Muscle of leg (tissue), 16 donors: ENCODE data around the gene FHL5. TPM values are rescaled to one million over a fixed set of nuclear protein-coding genes. Genes with fewer than 3 reads are reported as not detected.

Experiments used
- DNase-seq: peaks from one replicate; pipeline ENCODE4 v3.0.0; 2013
- H3K27ac ChIP-seq: one replicate; pipeline ENCODE4 v1.5.1; 2013; ENCODE audit warnings: mild to moderate bottlenecking, low read length, control low read depth
- H3K27me3 ChIP-seq: one replicate; pipeline ENCODE4 v1.6.1; 2013; ENCODE audit warnings: low read length; ENCODE audit not compliant: control insufficient read depth, insufficient read depth
- H3K36me3 ChIP-seq: one replicate; pipeline ENCODE4 v1.6.1; 2013; ENCODE audit warnings: low read length; ENCODE audit not compliant: control insufficient read depth, insufficient read depth
- H3K4me1 ChIP-seq: one replicate; pipeline ENCODE4 v1.6.1; 2013; ENCODE audit warnings: low read length; ENCODE audit not compliant: control insufficient read depth, insufficient read depth
- H3K4me3 ChIP-seq: one replicate; pipeline ENCODE4 v1.5.1; 2013; ENCODE audit warnings: low read length, control low read depth
- H3K9me3 ChIP-seq: replicated peaks from 2 replicates; pipeline ENCODE4 v1.6.1; 2013; ENCODE audit warnings: low read depth, low read length; ENCODE audit not compliant: control insufficient read depth
- WGBS: methylation state at CpG from one replicate; pipeline ENCODE4 v1.1.5; 2013; ENCODE audit warnings: missing lambda C conversion rate; ENCODE audit not compliant: insufficient coverage; 5-methylcytosine and 5-hydroxymethylcytosine counted together
- long read RNA-seq, 11 donors: transcript quantifications; one replicate each; lab custom pipeline, GENCODE V29; 2026
- polyA plus RNA-seq, 8 donors: library from polyadenylated mRNA; unstranded; fragments of 120-200 nt; gene quantifications; one replicate each; pipeline versions ENCODE4 v1.2.1 to v1.2.3, GENCODE V29; 2013; ENCODE audit warnings: inconsistent platforms in 1 of 8, low replicate concordance in 1 of 8; ENCODE audit not compliant: insufficient read length in 8 of 8, insufficient read depth in 1 of 8
- total RNA-seq: library from RNA; stranded (reverse); fragments of 120-200 nt; gene quantifications from one replicate; pipeline ENCODE4 v1.2.4, GENCODE V29; 2013

The FHL5 gene, protein sequence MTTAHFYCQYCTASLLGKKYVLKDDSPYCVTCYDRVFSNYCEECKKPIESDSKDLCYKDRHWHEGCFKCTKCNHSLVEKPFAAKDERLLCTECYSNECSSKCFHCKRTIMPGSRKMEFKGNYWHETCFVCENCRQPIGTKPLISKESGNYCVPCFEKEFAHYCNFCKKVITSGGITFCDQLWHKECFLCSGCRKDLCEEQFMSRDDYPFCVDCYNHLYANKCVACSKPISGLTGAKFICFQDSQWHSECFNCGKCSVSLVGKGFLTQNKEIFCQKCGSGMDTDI
- total RNA-seq (2.0 TPM), polyA plus RNA-seq (1 to 10 TPM; 1.1 to 2.6 (median 1.8) TPM)
- long read RNA-seq, donor 1: 0 reads
- long read RNA-seq, donor 2: 0 reads
- long read RNA-seq, donor 3: 0 reads
- long read RNA-seq, donor 4: 0 reads
- long read RNA-seq, donor 5: 0 reads
- long read RNA-seq, donor 6: 0 reads
- long read RNA-seq, donor 7: 0 reads
- long read RNA-seq, donor 8: 0 reads
- long read RNA-seq, donor 9: 0 reads
- long read RNA-seq, donor 10: 0 reads
- long read RNA-seq, donor 11: 0 reads

GRCh38 chr6:96562886-96563285 lies at the start of gene FHL5:
TSS of gene FHL5 (plus strand) at chr6:96563128. CDS start at chr6:96603614, 40,486 bp downstream.
- DNase-seq: peak; percentile 17
- Histone ChIP-seq H3K36me3 (no peaks in the 10 kb centered on the region), H3K27me3 (no peaks in the 10 kb centered on the region), H3K4me1 (no peaks in the 10 kb centered on the region), H3K4me3 (no peak within 1 kb of the TSS), H3K27ac (no peak within 1 kb of the TSS), H3K9me3 (no peaks in the 10 kb centered on the region)
- WGBS: 27% methylated on average over 2 of the region's 3 CpGs

DNA sequence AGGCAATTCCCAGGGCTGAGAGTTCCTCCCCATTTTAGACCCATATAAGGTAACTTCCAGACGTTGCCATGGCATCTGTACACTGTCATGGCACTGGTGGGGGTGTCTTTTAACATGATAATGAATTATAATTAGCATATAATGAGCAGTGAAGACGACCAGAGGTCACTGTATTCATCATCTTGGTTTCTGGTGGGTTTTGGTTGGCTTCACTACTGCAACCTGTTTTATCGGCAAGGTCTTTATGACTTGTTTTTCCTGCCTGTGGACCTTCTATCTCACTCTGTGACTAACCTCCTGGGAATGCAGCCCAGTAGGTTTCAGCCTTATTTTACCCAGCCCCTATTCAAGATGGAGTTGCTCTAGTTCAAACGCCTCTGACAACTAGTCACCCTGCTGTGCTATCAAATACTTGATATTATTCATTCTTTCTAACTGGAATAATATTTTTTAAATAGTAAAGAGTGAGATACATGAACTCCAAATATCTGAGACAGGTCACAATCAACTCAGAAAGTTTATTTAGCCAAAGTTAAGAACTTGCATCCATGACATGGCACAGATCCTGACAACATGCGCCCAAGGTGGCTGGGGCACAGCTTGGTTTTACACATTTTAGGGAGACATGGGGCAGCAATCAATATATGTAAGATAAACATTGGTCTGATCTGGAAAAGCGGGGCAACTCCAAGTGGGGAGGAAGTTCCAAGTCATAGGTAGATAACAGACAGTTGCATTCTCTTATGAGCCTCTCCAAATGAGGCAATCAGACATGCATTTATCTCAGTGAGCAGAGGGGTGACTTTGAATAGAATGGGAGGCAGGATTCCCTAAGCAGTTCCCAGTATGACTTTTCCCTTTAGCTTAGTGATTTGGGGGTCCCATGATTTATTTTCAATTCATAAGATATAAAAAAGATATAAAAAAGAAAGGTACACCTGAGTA lies 42.5 kb upstream of the FHL5 start:
- peak; percentile 0 for DNase-seq
- H3K27ac ChIP-seq: no peak overlapping the region

DNA sequence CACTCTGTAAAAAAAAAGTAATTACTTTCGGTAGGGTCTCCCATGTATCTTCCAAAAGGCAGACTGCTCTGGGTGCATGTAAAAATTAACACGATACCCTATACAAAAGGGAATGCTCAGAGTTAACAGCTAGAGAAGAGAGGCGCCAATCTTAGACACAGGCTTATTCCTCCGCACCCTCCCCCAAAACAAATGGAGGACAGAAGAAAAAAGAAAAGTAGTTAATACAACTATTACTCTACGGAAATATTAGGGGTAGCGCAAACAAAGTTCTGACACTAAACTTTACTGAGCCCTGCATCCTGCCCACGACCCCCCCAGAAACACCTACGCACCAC lies 41.7 kb upstream of the FHL5 start:
- no peaks in the 10 kb centered on the region for H3K9me3 ChIP-seq
- DNase-seq: no peak
- 0% methylated on average over 3 of the region's 8 CpGs for WGBS
- H3K27ac ChIP-seq: peak overlapping the region; percentile 99
- peaks cover 3% of the 10 kb centered on the region for H3K36me3 ChIP-seq
- no peaks in the 10 kb centered on the region for H3K27me3 ChIP-seq
- H3K4me3 ChIP-seq: peak overlapping the region; percentile 90
- H3K4me1 ChIP-seq: peaks cover 6% of the 10 kb centered on the region

More for the DNA sequence above, 42.5 kb upstream of the FHL5 start:
- H3K36me3 ChIP-seq: no peaks in the 10 kb centered on the region
- WGBS: 80% methylated on average over 2 of the region's 6 CpGs
- H3K4me3 ChIP-seq: peak overlapping the region; percentile 90
- no peaks in the 10 kb centered on the region for H3K27me3 ChIP-seq
- H3K4me1 ChIP-seq: peaks cover 6% of the 10 kb centered on the region
- H3K9me3 ChIP-seq: no peaks in the 10 kb centered on the region

GRCh38 chr6:96521644-96522464 lies 41.1 kb upstream of the FHL5 start, which contains the start of gene UFL1:
TSS of gene UFL1 (plus strand) at chr6:96521806. CDS start at chr6:96521874, 68 bp downstream.
- H3K27me3 ChIP-seq: no peaks in the 10 kb centered on the region
- H3K27ac ChIP-seq: peak within 1 kb of the TSS; percentile 99
- H3K4me1 ChIP-seq: peaks cover 6% of the 10 kb centered on the region
- H3K4me3 ChIP-seq: peak within 1 kb of the TSS; percentile 90
- H3K9me3 ChIP-seq: no peaks in the 10 kb centered on the region
- peaks cover 3% of the 10 kb centered on the region for H3K36me3 ChIP-seq
- peak; percentile 98 for DNase-seq
- under 1% methylated on average over 61 of the region's 63 CpGs for WGBS

- peaks cover 3% of the 10 kb centered on the region for H3K36me3 ChIP-seq
- H3K27ac ChIP-seq: peak overlapping the region; percentile 99
- peak overlapping the region; percentile 90 for H3K4me3 ChIP-seq
- H3K9me3 ChIP-seq: no peaks in the 10 kb centered on the region
- no CpG with 5 or more reads among the region's 5 CpGs for WGBS
- H3K27me3 ChIP-seq: no peaks in the 10 kb centered on the region
- peak; percentile 49 for DNase-seq
- peaks cover 6% of the 10 kb centered on the region for H3K4me1 ChIP-seq
Measured at GRCh38 chr6:96522465-96523009, 40.4 kb upstream of the FHL5 start.

DNA sequence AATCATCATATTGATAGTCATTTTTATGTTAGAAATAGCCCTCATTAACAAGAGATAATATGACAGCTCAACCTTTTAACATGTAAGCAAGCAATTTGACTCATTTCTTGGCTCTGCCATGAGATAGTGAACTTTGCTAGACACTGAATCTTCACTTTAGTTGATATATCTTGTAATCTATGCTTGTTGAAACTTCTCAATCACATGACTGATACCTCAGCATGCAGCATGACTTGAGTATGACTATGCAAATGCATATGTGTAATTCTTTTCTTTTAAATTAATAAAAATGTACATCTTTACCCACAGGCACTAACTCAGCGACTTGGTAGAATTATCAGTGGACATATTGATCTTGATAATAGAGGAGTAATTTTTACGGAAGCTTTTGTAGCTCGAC lies 34.7 kb upstream of the FHL5 start:
- no peaks in the 10 kb centered on the region for H3K9me3 ChIP-seq
- peaks cover 22% of the 10 kb centered on the region for H3K36me3 ChIP-seq
- H3K4me1 ChIP-seq: no peaks in the 10 kb centered on the region
- no peak overlapping the region for H3K27ac ChIP-seq
- DNase-seq: no peak
- H3K4me3 ChIP-seq: no peak overlapping the region
- no peaks in the 10 kb centered on the region for H3K27me3 ChIP-seq
- WGBS: no CpG with 5 or more reads among the region's 3 CpGs

- no peaks in the 10 kb centered on the region for H3K9me3 ChIP-seq
- H3K27me3 ChIP-seq: no peaks in the 10 kb centered on the region
- H3K4me1 ChIP-seq: no peaks in the 10 kb centered on the region
- no peak overlapping the region for H3K4me3 ChIP-seq
- H3K27ac ChIP-seq: no peak overlapping the region
- 40% methylated on average over 1 of the region's 1 CpG for WGBS
- no peak for DNase-seq
- H3K36me3 ChIP-seq: peaks cover 19% of the 10 kb centered on the region
Measured at GRCh38 chr6:96532399-96532798, 30.5 kb upstream of the FHL5 start.

DNA sequence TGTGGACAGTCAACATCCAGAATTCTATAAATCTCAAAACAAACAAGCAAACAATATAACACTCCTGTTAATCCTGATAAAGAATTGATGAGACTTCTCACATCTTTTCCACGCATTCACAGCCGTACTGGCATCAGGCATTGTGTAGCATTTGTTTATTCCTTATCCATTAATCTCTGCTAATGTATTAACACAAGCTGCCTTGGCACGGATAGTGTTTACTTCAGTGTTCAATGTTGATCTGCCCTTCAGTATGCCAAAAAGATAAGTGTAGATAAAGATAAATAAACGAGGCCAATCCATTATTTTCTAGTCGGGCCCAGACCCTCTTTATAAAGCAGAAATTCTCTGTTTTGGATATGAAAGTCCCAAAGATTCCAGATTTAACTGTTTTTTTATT lies 25.2 kb upstream of the FHL5 start:
- DNase-seq: no peak
- Histone ChIP-seq H3K27me3 (no peaks in the 10 kb centered on the region), H3K4me1 (no peaks in the 10 kb centered on the region), H3K27ac (no peak overlapping the region), H3K4me3 (no peak overlapping the region), H3K9me3 (no peaks in the 10 kb centered on the region), H3K36me3 (peaks cover 7% of the 10 kb centered on the region)
- no CpG with 5 or more reads among the region's 5 CpGs for WGBS

DNA sequence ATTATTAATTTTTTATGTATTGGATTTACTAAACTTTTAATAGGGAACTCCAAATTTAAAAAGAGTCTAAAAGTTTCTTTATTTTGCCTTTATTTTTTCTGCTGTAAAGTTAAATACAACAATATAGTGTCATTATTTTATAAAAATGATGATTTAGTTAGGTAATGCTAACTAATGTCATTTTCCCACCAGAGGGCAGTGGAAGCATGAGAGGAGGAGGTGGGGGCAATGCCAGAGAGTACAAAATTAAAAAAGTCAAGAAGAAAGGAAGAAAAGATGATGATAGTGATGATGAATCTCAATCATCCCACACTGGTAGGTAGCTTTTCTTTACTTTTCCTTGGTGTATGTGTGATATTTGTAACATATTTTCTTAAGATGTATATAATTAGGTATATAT lies 20.2 kb upstream of the FHL5 start:
- Histone ChIP-seq H3K4me1 (no peaks in the 10 kb centered on the region), H3K27ac (no peak overlapping the region), H3K4me3 (no peak overlapping the region), H3K27me3 (no peaks in the 10 kb centered on the region), H3K9me3 (no peaks in the 10 kb centered on the region), H3K36me3 (peaks cover 9% of the 10 kb centered on the region)
- peak; percentile 18 for DNase-seq
